NB4 (cell line): ENCODE data around the gene FAM162A.

ENCODE experiments used
- DNase-seq: peaks from one replicate; pipeline ENCODE4 v3.0.0; 2010; ENCODE audit warnings: low read depth
- H3K4me3 ChIP-seq: one replicate; pipeline ENCODE4 v1.5.1; 2011; ENCODE audit warnings: mild to moderate bottlenecking, low read depth, low read length, moderate library complexity
- CTCF ChIP-seq: IDR thresholded peaks from one replicate; pipeline ENCODE4 v1.5.1; 2012; ENCODE audit warnings: low read depth, low read length
- MAX ChIP-seq: IDR thresholded peaks from 2 replicates; pipeline ENCODE4 v1.6.1; 2011; ENCODE audit warnings: low read depth, low read length
- MYC ChIP-seq: IDR thresholded peaks from 2 replicates; pipeline ENCODE4 v1.6.1; 2011; ENCODE audit warnings: low read depth, low read length
- POLR2A ChIP-seq: IDR thresholded peaks from 2 replicates; pipeline ENCODE4 v1.6.1; 2011; ENCODE audit warnings: mild to moderate bottlenecking; ENCODE audit not compliant: insufficient read length; ENCODE audit errors: extremely low read depth

The FAM162A gene

GRCh38 chr3:122351612-122352011, 32.4 kb upstream of the FAM162A start:
- TF ChIP-seq CTCF (no peak), POLR2A (no peak)
- H3K4me3 ChIP-seq, result no peak overlapping the region
- DNase-seq, result no peak

- TF ChIP-seq CTCF (no peak), MAX (no peak), MYC (no peak), POLR2A (no peak)
- H3K4me3 ChIP-seq, result no peak overlapping the region
- DNase-seq, result no peak
These were observed 30.8 kb upstream of the FAM162A start for GRCh38 chr3:122353215-122353614.

GRCh38 chr3:122353893-122354401, 30.0 kb upstream of the FAM162A start:
- no peak overlapping the region for H3K4me3 ChIP-seq
- peak; percentile 7 for DNase-seq

GRCh38 chr3:122355612-122356011, 28.4 kb upstream of the FAM162A start:
- no peak overlapping the region for H3K4me3 ChIP-seq
- TF ChIP-seq MYC (no peak), MAX (no peak), POLR2A (no peak), CTCF (no peak)
- no peak for DNase-seq

More at GRCh38 chr3:122353893-122354401, 30.0 kb upstream of the FAM162A start:
- TF ChIP-seq CTCF, result no peak

GRCh38 chr3:122356402-122356801, 27.6 kb upstream of the FAM162A start:
- DNase-seq, result peak; percentile 54
- TF ChIP-seq MAX (no peak), CTCF (peak; percentile 38)
- no peak overlapping the region for H3K4me3 ChIP-seq

- TF ChIP-seq POLR2A, result no peak
- TF ChIP-seq MAX, result no peak
- TF ChIP-seq MYC, result no peak
- TF ChIP-seq CTCF, result no peak
- no peak for DNase-seq
- no peak overlapping the region for H3K4me3 ChIP-seq
These were observed 25.9 kb upstream of the FAM162A start for GRCh38 chr3:122357828-122358702.
